Ishikawa (cell line): Measurements from ENCODE around the gene ASPN.

ENCODE experiments used
- CEBPB ChIP-seq: IDR thresholded peaks from 2 replicates; pipeline ENCODE4 v1.6.1; 2012
- CREB1 ChIP-seq: IDR thresholded peaks from 2 replicates; pipeline ENCODE4 v1.6.1; 2012; ENCODE audit warnings: low read depth
- EGR1 ChIP-seq: IDR thresholded peaks from 2 replicates; pipeline ENCODE4 v1.6.1; 2012
- EP300 ChIP-seq: IDR thresholded peaks from 2 replicates; pipeline ENCODE4 v1.6.1; 2012; ENCODE audit warnings: borderline replicate concordance
- FOXM1 ChIP-seq: IDR thresholded peaks from 2 replicates; pipeline ENCODE4 v1.6.1; 2012; ENCODE audit warnings: low read depth, borderline replicate concordance
- MAX ChIP-seq: IDR thresholded peaks from 2 replicates; pipeline ENCODE4 v1.6.1; 2012
- NFIC ChIP-seq: IDR thresholded peaks from 2 replicates; pipeline ENCODE4 v1.6.1; 2012
- RAD21 ChIP-seq: IDR thresholded peaks from 2 replicates; pipeline ENCODE4 v1.6.1; 2012; ENCODE audit warnings: low read depth
- REST ChIP-seq: IDR thresholded peaks from 2 replicates; pipeline ENCODE4 v1.6.1; 2012; ENCODE audit warnings: low read depth, mild to moderate bottlenecking
- TAF1 ChIP-seq: IDR thresholded peaks from 2 replicates; pipeline ENCODE4 v1.6.1; 2012; ENCODE audit warnings: low read depth, mild to moderate bottlenecking
- TCF12 ChIP-seq: IDR thresholded peaks from 2 replicates; pipeline ENCODE4 v1.6.1; 2012; ENCODE audit warnings: low read depth
- TEAD4 ChIP-seq: IDR thresholded peaks from 2 replicates; pipeline ENCODE4 v1.6.1; 2012
- USF1 ChIP-seq: IDR thresholded peaks from 2 replicates; pipeline ENCODE4 v1.6.1; 2012
- YY1 ChIP-seq: IDR thresholded peaks from 2 replicates; pipeline ENCODE4 v1.6.1; 2012; ENCODE audit warnings: low read depth
- ZBTB7A ChIP-seq: IDR thresholded peaks from 2 replicates; pipeline ENCODE4 v1.6.1; 2012; ENCODE audit warnings: low read depth

ASPN gene

GRCh38 chr9:92446536-92446935, 35.8 kb downstream of the ASPN start:
- no peak for TF ChIP-seq YY1
- no peak for TF ChIP-seq FOXM1
- TF ChIP-seq CEBPB: no peak

GRCh38 chr9:92444841-92445240, 37.5 kb downstream of the ASPN start:
- no peak for TF ChIP-seq CREB1
- no peak for TF ChIP-seq RAD21
- no peak for TF ChIP-seq TAF1
- no peak for TF ChIP-seq FOXM1
- TF ChIP-seq TEAD4: no peak
- TF ChIP-seq EP300: no peak
- no peak for TF ChIP-seq TCF12
- TF ChIP-seq NFIC: no peak
- TF ChIP-seq YY1: no peak
- no peak for TF ChIP-seq USF1
- TF ChIP-seq MAX: no peak
- no peak for TF ChIP-seq EGR1
- no peak for TF ChIP-seq REST
- TF ChIP-seq CEBPB: no peak
- no peak for TF ChIP-seq ZBTB7A

- TF ChIP-seq TCF12 (no peak), FOXM1 (no peak), YY1 (no peak), RAD21 (no peak), CREB1 (no peak)
These were observed 41.6 kb downstream of the ASPN start for GRCh38 chr9:92440751-92441046.

- TF ChIP-seq TEAD4 (no peak), CEBPB (no peak), RAD21 (no peak), EP300 (no peak), FOXM1 (no peak), EGR1 (no peak), TCF12 (no peak), NFIC (no peak), YY1 (no peak), TAF1 (no peak), REST (no peak), MAX (no peak), CREB1 (no peak), ZBTB7A (no peak), USF1 (no peak)
These were observed 42.2 kb downstream of the ASPN start for GRCh38 chr9:92439921-92440750.

- TF ChIP-seq NFIC: no peak
- no peak for TF ChIP-seq YY1
- no peak for TF ChIP-seq MAX
These were observed 43.3 kb downstream of the ASPN start for GRCh38 chr9:92438900-92439526.

GRCh38 chr9:92435263-92435662, 47.0 kb downstream of the ASPN start:
- TF ChIP-seq CEBPB: no peak
- TF ChIP-seq CREB1: no peak
- no peak for TF ChIP-seq MAX
- TF ChIP-seq YY1: no peak
- no peak for TF ChIP-seq EP300
- no peak for TF ChIP-seq TAF1
- no peak for TF ChIP-seq FOXM1
- no peak for TF ChIP-seq EGR1
- no peak for TF ChIP-seq USF1
- no peak for TF ChIP-seq REST
- no peak for TF ChIP-seq TEAD4
- no peak for TF ChIP-seq RAD21
- TF ChIP-seq TCF12: no peak
- no peak for TF ChIP-seq ZBTB7A
- TF ChIP-seq NFIC: no peak
